ENCODE measurements around the gene DPYSL4.
"Not testable (repeated sequence)": the region's sequence is repeated elsewhere in the genome, so short reads cannot be mapped to it uniquely, and the experiment has no call there.

The DPYSL4 gene

GRCh38 chr10:132150777-132151176 lies 36.0 kb upstream of the DPYSL4 start:
- DNase-seq = no peak

- no peak for DNase-seq
Measured at GRCh38 chr10:132151286-132151950, 35.3 kb upstream of the DPYSL4 start.

GRCh38 chr10:132151951-132152505 lies 34.7 kb upstream of the DPYSL4 start:
- DNase-seq = no peak

GRCh38 chr10:132152896-132153580 lies 33.7 kb upstream of the DPYSL4 start:
- no peak for DNase-seq

GRCh38 chr10:132153616-132154217 lies 33.0 kb upstream of the DPYSL4 start:
- DNase-seq = no peak

- no peak for DNase-seq
Measured at GRCh38 chr10:132154440-132154839, 32.3 kb upstream of the DPYSL4 start.

- no peak for DNase-seq
Measured at GRCh38 chr10:132154931-132155330, 31.8 kb upstream of the DPYSL4 start.

GRCh38 chr10:132155723-132156381 lies 30.9 kb upstream of the DPYSL4 start:
- no peak for DNase-seq

GRCh38 chr10:132156382-132156781 lies 30.4 kb upstream of the DPYSL4 start:
- no peak for DNase-seq

GRCh38 chr10:132157101-132157500 lies 29.6 kb upstream of the DPYSL4 start:
- no peak for DNase-seq

GRCh38 chr10:132158122-132158741 lies 28.5 kb upstream of the DPYSL4 start:
- DNase-seq = no peak

- no peak for DNase-seq
Measured at GRCh38 chr10:132158823-132159222, 27.9 kb upstream of the DPYSL4 start.

- DNase-seq = not testable (repeated sequence)
Measured at GRCh38 chr10:132159302-132160230, 27.2 kb upstream of the DPYSL4 start.

- DNase-seq = not testable (repeated sequence)
Measured at GRCh38 chr10:132160231-132160630, 26.5 kb upstream of the DPYSL4 start.

- DNase-seq = not testable (repeated sequence)
Measured at GRCh38 chr10:132160834-132161622, 25.7 kb upstream of the DPYSL4 start.

- no peak for DNase-seq
Measured at GRCh38 chr10:132162021-132162531, 24.7 kb upstream of the DPYSL4 start.

GRCh38 chr10:132162590-132163277 lies 24.0 kb upstream of the DPYSL4 start:
- no peak for DNase-seq

GRCh38 chr10:132163278-132163765 lies 23.4 kb upstream of the DPYSL4 start:
- DNase-seq = peak; percentile 54

GRCh38 chr10:132163826-132164515 lies 22.8 kb upstream of the DPYSL4 start:
- DNase-seq = no peak
